AG04450 (cell line): ENCODE results near the gene HMGA1. TPM values are rescaled to one million over a fixed set of nuclear protein-coding genes. Genes with fewer than 3 reads are reported as not detected.

Experiments used
- CTCF ChIA-PET: fragments of 300-600, 350-600 bp; formaldehyde crosslinking; extraction: SDS; loops from one replicate; lab custom pipeline; 2022; ENCODE audit warnings: antibody characterized with exemption, inconsistent platforms; lab: Charles Lee
- POLR2A ChIA-PET: fragments of 350-600 bp; formaldehyde crosslinking; extraction: SDS; loops from one replicate; lab custom pipeline; 2021; ENCODE audit warnings: antibody characterized with exemption, inconsistent platforms; lab: Yijun Ruan, JAX
- DNase-seq: peaks from one replicate; pipeline ENCODE4 v3.0.0-alpha.2; 2011; ENCODE audit warnings: low read depth, low spot score
- H3K27ac ChIP-seq: one replicate; pipeline ENCODE4 v1.5.1; 2012; ENCODE audit warnings: low read depth, low read length, control low read depth
- H3K27me3 ChIP-seq: one replicate; pipeline ENCODE4 v1.6.0; 2012; ENCODE audit warnings: low read length; ENCODE audit not compliant: control insufficient read depth, insufficient read depth
- H3K4me3 ChIP-seq: 2 replicates; pipeline ENCODE4 v1.5.1; 2011; ENCODE audit warnings: mild to moderate bottlenecking, low read depth, low read length, control low read depth
- H3K9me3 ChIP-seq: 2 replicates; pipeline ENCODE4 v1.5.1; 2012; ENCODE audit warnings: low read length; ENCODE audit not compliant: control insufficient read depth, insufficient read depth
- CTCF ChIP-seq: IDR thresholded peaks from 2 replicates; pipeline ENCODE4 v1.5.1; 2011; ENCODE audit warnings: low read depth, low read length, control low read depth, inconsistent platforms
- polyA plus RNA-seq: library from polyadenylated mRNA; depleted of rRNA; stranded (reverse); fragments of >200 nt; gene quantifications from 2 replicates; pipeline ENCODE4 v1.2.3, GENCODE V29; 2011

The HMGA1 gene
- polyA plus RNA-seq, 1 experiment, result 142 TPM

GRCh38 chr6:34223956-34224940 is 12.4 kb upstream of the HMGA1 start:
- Histone ChIP-seq H3K27ac (peak overlapping the region; percentile 95), H3K27me3 (no peaks in the 10 kb centered on the region), H3K4me3 (peak overlapping the region; percentile 55), H3K9me3 (no peaks in the 10 kb centered on the region)
- TF ChIP-seq CTCF, result no peak
- peak; percentile 82 for DNase-seq
- ChIA-PET POLR2A (interaction anchor here (0.5 to 1.7 kb wide), 7 partner anchors 13 to 281 kb away, joined by 3 to 11 read pairs (median 7); partner anchors contain the start of genes HMGA1 and SMIM29), CTCF (interaction anchor here (0.5 to 1.6 kb wide), 3 partner anchors 25 to 694 kb away, joined by 3 to 8 read pairs (median 4); partner anchors contain the start of gene SMIM29)

- no peak overlapping the region for H3K27ac ChIP-seq
- H3K9me3 ChIP-seq, result no peaks in the 10 kb centered on the region; the same call in 1 of the 2 replicates
- no peak overlapping the region for H3K4me3 ChIP-seq
- POLR2A ChIA-PET, result no interaction called here
- DNase-seq, result no peak
- TF ChIP-seq CTCF, result no peak
- CTCF ChIA-PET, result no interaction called here
- no peaks in the 10 kb centered on the region for H3K27me3 ChIP-seq
These were observed 11.1 kb upstream of the HMGA1 start for GRCh38 chr6:34225551-34225950.

GRCh38 chr6:34226066-34226465 is 10.6 kb upstream of the HMGA1 start:
- no peak for DNase-seq
- POLR2A ChIA-PET, result no interaction called here

GRCh38 chr6:34226731-34227586 is 9.7 kb upstream of the HMGA1 start:
- DNase-seq, result no peak
- ChIA-PET CTCF (interaction anchor here (1.1 kb wide), 1 partner anchor 23 kb away, joined by 3 read pairs; no protein-coding TSS in a partner anchor), POLR2A (interaction anchor here (0.5 kb wide), 1 partner anchor 18 kb away, joined by 3 read pairs; no protein-coding TSS in a partner anchor)
- no peaks in the 10 kb centered on the region; the same call in 1 of the 2 replicates for H3K9me3 ChIP-seq
- no peak overlapping the region for H3K27ac ChIP-seq
- H3K27me3 ChIP-seq, result no peaks in the 10 kb centered on the region
- TF ChIP-seq CTCF, result no peak
- no peak overlapping the region for H3K4me3 ChIP-seq

More at GRCh38 chr6:34226066-34226465, 10.6 kb upstream of the HMGA1 start:
- no peaks in the 10 kb centered on the region for H3K27me3 ChIP-seq
- no peaks in the 10 kb centered on the region; the same call in 1 of the 2 replicates for H3K9me3 ChIP-seq
- TF ChIP-seq CTCF, result no peak
- CTCF ChIA-PET, result no interaction called here
- no peak overlapping the region for H3K4me3 ChIP-seq
- H3K27ac ChIP-seq, result no peak overlapping the region
